ENCODE data around the gene GSS.

Gene GSS

DNA sequence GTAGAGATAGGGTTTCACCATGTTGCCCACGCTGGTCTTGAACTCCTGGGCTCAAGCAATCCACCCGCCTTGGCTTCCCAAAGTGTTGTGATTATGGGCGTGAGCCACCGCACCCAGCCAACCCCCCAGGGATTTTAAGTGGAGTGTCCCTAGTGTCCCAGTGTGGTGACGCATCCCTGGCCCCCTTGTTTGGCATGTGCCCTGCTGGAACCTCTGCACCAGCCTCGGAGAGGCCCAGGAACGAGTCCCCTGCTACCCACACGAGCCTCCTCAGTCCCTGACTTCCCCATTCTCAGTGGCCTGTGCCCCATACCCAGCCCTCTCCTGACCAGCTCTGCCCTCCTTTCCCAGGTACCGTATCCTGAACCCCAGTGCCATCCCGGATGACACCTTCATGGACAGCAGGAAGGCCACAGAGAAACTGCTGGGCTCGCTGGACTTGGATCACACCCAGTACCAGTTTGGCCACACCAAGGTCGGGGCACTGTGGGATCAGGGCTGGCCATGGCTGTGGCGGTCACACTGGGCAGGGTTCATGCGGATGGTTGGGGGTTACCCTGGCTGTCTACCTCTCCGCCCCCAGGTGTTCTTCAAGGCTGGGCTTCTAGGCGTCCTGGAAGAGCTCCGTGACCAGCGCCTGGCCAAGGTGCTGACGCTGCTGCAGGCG, 37.3 kb upstream of the GSS start:
- no peak for DNase-seq

DNA sequence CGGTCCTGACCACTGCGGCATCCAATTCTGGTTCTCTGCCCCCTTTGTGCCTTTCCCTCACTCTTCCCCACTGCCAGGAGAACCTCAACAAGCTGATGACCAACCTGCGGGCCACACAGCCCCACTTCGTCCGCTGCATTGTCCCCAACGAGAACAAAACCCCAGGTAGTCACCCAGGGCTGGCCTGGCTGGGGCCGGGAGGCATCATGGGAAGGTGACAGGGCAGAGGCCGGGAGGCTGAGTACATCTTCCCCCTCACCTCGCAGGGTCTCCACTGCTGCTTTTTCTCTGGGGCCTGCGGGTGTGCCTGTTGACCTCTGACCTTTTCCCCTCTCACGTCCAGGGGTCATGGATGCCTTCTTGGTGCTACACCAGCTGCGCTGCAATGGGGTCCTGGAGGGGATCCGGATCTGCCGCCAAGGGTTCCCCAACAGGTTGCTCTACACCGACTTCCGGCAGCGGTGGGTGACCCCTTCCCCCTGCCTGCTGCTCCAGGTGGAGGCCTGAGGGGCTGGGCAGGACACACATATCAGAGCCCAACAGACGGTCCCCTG, 35.1 kb upstream of the GSS start:
- no peak for DNase-seq

GRCh38 chr20:34990231-34990630, 34.6 kb upstream of the GSS start:
- DNase-seq, result no peak

DNA sequence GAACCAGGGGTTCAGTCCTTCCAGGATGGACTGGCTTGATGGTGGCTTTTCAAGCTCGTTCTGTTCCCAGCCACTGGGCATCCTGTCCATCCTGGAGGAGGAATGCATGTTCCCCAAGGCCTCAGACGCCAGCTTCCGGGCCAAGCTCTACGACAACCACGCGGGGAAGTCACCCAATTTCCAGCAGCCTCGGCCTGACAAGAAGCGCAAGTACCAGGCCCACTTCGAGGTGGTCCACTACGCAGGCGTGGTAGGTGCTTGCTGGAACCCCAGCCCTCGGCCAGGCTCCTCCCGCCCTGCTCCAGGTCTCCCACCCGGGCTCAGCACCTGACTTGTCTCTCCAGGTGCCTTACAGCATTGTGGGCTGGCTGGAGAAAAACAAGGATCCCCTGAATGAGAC, 34.1 kb upstream of the GSS start:
- no peak for DNase-seq

GRCh38 chr20:34989118-34989517, 33.5 kb upstream of the GSS start:
- no peak for DNase-seq

- no peak for DNase-seq
Measured at GRCh38 chr20:34988191-34988540, 32.6 kb upstream of the GSS start.

DNA sequence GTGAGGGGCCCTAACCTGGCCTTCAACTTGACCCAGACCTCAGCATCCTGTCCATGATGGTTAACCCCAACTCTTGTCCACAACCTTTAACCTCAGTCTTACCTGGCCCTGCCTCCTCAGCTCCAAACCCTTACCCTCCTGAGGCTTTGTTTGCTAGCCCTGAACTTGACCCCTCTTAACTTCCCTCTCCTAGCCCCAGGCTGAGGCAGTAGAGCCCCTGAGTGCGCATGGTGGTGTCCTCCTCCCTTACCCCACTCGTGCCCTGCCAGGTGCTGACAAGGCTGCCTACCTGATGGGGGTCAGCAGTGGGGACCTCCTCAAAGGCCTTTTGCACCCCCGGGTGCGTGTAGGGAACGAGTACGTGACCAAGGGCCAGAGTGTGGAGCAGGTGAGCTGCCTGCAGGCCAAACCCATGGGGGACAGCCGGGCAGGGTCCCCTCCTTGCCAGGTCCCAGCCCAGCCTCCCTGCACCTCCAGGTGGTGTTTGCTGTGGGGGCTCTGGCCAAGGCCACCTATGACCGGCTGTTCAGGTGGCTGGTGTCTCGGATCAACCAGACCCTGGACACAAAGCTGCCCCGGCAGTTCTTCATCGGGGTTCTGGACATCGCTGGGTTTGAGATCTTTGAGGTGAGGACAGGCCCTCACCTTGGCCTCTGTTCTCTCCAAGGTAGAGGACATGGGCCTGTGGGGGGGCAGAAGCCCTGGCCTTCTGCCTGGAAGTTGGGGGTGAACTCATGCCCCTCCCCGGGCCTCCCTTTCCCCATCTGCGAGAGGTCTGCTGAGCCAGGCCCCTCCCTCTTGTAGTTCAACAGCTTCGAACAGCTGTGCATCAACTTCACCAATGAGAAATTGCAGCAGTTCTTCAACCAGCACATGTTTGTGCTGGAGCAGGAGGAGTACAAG, 31.9 kb upstream of the GSS start:
- DNase-seq, result no peak

DNA sequence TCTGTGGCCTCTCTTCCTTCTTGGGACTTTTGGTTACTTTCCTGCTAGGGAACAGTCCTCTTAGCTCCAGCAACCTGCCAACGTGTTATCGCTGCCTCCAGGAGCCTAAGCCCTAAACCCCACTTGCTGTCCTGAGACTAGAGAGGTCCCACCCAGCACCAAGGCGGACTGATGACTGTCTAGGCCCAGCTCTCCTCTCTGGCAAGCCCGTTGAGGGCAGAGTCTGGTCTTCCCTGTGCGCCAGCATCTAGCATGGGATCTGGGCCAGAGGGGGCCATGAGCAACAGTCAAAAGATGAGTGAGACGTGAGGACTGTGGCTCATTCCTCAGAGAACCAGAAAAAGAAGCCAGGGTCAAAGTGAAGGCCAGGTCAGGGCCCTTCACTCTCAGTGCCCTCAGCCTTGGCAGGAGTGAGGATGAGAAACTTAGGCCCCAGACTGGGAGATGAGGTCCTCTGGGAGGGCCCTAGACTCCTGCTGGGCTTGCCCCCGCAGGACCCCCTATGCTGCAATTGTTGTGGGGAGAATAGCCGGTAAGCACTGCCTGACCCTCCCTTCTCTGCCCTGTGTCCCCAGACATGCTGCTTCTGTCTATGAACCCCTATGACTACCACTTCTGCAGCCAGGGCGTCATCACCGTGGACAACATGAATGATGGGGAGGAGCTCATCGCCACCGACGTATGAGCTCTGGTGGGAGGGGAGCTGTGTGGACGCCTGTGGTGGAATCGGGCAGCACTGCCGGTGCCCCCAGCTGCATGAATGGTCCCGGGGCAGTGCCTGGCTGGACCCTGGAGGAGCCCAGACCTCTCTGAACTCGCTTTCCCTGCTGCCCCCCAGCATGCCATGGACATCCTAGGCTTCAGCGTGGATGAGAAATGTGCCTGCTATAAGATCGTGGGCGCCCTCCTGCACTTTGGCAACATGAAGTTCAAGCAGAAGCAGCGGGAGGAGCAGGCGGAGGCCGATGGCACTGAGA, 31.0 kb upstream of the GSS start:
- DNase-seq, result no peak

- no peak for DNase-seq
Measured at GRCh38 chr20:34985461-34986310, 30.1 kb upstream of the GSS start.

GRCh38 chr20:34984756-34985261, 29.2 kb upstream of the GSS start:
- DNase-seq, result no peak

DNA sequence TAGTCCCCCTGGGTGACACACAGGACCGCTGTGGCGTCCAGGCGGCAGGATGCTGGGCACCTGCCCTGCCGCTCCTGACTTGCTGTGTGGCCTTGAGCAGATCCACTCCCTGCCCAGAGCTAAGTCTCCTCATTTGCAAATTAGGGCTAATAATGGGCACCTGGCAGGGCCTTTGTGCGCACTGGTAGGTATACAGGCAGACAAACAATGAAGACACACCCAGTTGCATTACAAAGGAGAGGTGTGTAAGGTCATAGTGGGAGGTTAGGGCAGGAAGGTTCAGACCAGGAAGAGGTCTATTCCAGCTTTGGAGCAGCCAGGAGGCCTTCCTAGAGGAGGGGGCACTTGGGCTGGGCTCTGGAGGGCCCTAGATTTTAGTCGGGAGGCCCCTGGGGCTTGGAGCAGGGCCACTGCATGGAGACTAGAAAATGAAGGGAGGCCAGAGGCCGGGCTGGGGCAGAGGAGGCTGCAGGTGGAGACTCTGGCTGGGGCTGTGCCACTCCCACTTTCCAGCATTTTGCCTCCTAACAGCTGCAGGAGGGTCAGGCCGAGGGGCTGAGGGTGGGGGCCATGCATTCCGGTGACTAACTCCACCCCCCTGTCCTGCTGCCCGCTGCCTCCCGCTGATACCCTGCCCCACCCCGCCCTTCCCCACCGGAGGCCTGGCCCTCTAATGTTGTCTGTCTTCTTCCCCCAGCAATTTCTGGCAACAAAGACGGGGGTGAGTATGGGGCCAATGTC, 28.6 kb upstream of the GSS start:
- no peak for DNase-seq

DNA sequence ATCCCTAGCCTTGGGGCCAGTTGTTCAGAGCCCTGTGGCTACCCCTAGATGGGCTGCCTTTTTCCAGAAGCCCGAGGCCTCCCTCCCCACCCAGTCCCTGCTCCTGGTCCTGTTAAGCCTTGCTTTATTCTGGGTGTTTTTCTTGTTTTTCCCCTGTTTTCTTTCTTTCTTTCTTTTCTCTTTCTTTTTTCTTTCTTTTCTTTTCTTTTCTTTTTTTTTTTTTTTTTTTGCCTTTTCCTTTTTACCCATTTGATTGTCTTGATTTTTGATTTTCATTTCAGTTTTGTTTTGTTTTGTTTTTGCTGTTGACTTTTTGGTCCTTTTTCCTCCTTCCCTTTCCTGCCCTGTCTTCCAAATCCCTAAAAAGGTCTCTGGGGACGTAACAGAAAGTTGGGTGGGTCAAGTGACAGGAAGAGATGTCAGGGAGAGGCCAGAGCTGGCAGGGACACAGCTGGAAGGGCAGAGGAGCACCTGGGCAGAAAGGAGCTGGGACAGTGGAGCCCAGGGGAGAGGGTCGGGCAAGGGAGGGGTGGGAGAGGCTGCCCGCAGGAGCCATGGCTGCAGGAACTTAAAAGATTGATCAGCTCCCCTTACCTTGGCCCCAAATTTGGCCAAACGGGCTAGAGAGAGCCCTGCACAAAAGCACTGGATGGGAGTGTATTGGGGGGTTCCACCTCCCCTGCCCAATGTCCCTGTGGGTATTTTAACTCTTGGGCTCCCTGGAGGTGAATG, 27.6 kb upstream of the GSS start:
- DNase-seq, result no peak

- no peak for DNase-seq
Measured at GRCh38 chr20:34982270-34983088, 26.9 kb upstream of the GSS start.

GRCh38 chr20:34980543-34981233, 25.1 kb upstream of the GSS start:
- DNase-seq, result no peak

DNA sequence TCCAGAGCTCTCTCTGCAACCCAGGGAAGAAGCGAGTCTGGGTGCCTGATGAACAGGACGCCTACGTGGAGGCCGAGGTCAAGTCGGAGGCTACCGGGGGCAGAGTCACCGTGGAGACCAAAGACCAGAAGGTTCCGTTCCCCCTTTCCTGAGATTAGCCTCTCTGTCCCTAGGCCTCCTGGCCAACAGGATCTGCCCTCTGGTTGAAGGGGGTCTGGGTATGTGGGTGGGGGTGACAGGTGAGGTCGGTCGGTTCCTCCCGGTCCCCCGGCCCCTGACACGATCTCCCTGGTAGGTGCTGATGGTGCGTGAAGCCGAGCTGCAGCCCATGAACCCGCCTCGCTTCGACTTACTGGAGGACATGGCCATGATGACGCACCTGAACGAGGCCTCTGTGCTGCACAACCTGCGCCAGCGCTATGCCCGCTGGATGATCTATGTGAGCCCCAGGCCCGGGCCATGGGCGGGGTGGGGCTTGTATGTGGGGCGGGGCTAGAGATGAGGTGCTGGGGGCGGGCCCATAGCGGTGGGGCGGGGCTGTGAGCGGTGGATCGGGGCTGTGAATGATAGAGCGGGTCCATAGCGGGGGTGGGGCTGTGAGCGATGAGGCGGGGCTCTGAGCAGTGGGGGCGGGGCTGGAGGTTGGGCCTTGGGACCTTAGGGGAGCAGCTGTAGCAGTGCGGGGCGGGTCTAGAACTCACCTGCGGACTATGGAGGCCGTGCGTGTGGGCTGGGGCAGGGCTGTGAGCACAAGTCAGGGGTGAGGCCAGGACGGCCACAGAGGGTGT, 24.0 kb upstream of the GSS start:
- DNase-seq, result no peak

DNA sequence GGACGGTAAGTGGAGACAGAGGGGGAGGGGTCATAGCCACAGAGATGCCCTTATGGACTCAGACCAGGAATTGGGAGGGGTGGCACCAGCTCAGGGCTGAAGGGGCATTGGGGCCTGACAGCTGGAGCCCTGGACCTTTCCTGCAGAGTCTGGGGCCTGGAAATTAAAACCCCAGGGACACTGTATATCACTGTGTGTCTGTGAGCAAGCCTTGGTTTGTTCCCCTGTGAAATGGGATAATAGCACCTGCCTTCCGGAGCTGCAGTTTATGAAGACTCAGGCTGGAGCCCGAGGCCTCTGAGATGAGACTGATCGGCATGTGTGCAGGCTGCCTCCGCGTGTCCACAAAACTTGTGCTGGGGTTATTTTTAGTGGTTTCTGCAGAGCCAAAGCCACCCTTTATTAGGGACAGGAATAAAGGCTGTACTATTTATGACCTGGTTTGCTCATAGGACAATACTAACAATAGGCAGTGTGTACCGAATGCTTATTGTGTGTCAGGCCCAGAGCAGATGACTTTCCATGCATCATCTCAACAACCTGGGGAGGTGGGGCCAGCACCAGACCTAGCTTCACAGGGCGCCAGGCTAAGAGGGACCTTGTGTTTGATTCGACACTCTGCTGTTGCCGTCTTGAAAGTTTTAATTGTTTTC, 22.6 kb upstream of the GSS start:
- DNase-seq, result no peak

GRCh38 chr20:34977365-34978091, 21.9 kb upstream of the GSS start:
- DNase-seq, result no peak
